Tongue (tissue), 2 donors: ENCODE results near the gene IGF1R. TPM values are rescaled to one million over a fixed set of nuclear protein-coding genes. Genes with fewer than 3 reads are reported as not detected.

Experiments
- DNase-seq: peaks from one replicate; pipeline ENCODE4 v3.0.0-alpha.2; 2015
- total RNA-seq: library from RNA; depleted of rRNA; stranded (reverse); fragments of >200 nt; gene quantifications from one replicate; pipeline ENCODE4 v1.2.3, GENCODE V29; 2014

Gene IGF1R
- total RNA-seq, 1 donor from 2014 or later: 67.6 TPM

GRCh38 chr15:98745650-98746374 lies 97.5 kb downstream of the IGF1R start:
- DNase-seq: no peak

DNA sequence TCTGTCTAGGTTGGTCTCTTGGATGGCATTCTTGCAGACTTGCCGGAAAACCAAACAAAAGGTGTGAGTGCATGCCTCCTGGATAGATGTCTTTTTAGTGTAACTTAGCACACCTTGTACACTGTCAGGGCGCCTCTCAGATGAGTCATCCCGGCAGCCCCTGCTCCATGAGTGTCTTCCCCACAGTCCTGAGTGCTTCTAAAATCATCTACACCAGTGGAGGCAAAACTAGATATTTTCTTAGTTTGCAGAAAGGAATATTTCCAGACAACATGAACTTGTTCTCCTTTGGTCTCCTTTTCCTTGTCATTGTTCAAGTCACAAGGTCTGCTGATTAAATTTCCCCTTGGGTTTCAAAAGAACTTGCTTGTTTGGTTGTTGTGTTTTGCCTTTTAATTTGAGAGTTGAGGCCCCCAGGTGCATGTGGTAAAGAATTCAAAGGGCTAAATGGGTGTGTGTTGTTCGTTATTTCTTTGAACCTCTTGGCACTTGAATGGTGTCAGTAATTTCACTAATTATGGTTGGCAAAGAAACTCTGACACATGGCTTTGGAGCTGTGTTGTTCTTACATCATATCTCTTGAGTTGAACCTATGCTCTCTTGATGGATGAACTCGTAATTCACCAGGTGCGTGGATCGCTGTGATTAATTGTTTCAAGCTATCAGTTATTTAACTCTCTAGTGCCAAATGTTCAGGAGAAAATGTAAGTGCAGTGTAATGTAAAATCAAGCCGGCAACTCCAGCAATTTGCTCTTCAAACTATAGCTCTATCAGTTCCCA lies 98.2 kb downstream of the IGF1R start:
- DNase-seq: no peak

- peak; percentile 34 for DNase-seq
Observed at GRCh38 chr15:98751767-98752166, 103.4 kb downstream of the IGF1R start.

GRCh38 chr15:98753726-98754656 lies 105.7 kb downstream of the IGF1R start:
- DNase-seq: peak; percentile 42

GRCh38 chr15:98754657-98755022 lies 106.3 kb downstream of the IGF1R start:
- DNase-seq: no peak

DNA sequence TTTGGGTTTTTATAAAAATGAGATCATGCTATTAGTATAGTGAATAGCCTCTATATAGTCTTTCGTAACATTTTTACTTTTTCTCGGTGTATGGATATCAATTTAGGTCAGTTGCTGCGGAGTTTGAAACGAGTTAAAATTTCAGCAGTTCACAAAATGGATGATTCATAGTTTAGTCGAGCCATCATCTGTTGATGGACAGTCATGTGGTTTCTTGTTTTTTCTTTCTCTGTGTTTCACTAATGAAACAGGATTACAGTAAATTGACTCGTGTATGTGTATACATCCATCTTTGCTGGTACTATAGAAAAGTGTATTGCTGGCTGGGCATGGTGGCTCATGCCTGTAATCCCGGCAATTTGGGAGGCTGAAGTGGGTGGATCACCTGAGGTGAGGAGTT lies 106.8 kb downstream of the IGF1R start:
- DNase-seq: no peak

GRCh38 chr15:98755781-98756180 lies 107.4 kb downstream of the IGF1R start:
- DNase-seq: no peak

GRCh38 chr15:98758224-98758623 lies 109.9 kb downstream of the IGF1R start:
- peak; percentile 57 for DNase-seq

DNA sequence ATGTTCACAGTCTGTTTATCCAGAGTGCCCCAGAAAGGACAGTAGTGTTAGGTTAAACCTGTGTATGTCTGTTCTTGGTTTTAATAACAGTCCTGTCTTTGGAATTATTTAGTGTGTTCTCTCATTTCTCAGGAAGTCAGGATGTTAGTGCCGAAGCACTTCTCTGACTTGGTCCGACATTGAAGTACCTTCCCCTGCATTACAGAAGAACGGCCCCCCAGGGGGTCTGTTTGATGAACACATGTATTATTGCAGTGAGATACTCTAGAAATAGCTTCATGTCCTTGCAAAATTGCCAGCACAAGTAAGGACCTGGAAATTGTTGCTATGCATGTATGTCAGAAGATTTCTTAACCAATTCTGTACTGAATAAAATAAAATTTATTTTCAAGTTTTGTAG lies 110.9 kb downstream of the IGF1R start:
- DNase-seq: no peak

- peak; percentile 56 for DNase-seq
Observed at GRCh38 chr15:98760112-98760826, 111.9 kb downstream of the IGF1R start.

DNA sequence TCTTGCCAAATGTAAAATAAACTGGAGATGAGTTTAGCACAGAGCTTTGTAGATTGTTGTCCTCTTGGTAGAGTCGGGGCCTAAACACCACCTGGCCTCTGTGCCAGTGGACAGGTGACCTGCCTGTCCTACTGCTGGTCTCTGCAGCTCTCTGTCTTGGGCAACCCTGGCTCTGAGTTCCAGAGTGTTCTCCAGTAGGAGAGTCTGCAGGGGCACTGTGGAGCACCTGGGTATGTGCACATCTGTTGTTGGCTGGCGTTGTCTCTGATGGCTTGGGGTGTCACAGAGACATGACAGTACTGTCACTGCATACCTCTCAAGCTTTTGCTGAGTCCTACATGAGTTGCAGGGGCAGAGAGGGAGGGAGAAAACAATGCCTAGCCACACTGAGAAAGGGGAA lies 112.6 kb downstream of the IGF1R start:
- DNase-seq: no peak

DNA sequence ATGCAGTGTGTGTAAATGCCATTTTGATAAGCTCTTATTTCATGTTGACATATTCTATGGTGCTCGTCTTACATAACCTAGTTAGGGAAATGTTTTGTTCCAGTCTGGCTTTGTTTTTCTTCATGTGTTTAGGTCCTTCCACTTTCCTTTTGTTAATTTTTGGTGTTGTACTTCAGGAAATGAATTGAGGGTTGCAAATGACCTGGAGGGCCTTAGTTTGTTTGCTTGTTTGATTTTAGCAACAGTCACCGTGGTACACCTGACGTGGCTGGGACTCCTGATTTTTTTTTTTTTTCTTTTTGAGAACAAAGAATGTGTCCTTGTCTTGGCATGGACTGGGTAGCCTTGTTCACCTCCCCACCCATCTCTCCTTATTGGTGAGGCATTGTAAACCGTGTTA lies 114.8 kb downstream of the IGF1R start:
- DNase-seq: no peak

DNA sequence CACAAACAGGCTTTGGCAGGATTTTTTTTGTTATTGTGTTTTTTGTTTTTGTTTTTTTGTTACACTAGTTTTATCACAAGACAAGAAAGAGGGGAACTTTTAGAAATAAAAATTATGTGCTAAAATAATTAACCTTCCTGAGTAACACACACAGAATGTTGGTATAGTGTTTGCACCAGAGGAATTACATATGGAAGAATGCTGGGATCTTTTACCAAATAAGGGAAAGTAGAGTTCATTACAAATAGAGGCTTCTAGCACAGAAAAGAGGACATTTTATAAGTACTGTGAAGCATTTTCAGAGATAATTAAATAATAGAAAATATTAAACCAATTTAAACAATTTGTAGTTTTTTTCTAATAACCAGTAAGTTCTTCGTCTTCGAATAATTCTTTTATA lies 116.0 kb downstream of the IGF1R start:
- no peak for DNase-seq

DNA sequence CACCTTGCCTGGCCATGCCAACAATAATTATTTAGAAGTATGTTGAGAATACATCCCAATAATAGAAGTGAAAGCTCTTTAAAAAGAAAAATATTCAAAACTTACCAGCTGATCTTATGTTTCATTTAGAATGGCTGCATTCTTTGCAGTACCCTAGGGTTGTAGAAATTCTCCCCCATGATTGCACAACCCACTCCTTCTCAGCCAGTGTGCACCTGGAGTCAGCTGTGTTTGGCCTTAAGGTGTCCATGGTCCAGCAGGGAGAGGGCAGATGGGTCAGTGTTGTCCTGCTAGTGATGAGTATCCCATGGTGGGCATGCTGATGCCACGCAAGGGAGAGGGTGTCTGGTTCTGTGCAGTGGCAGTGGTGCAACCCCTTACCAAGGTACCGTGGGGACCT lies 117.3 kb downstream of the IGF1R start:
- no peak for DNase-seq

DNA sequence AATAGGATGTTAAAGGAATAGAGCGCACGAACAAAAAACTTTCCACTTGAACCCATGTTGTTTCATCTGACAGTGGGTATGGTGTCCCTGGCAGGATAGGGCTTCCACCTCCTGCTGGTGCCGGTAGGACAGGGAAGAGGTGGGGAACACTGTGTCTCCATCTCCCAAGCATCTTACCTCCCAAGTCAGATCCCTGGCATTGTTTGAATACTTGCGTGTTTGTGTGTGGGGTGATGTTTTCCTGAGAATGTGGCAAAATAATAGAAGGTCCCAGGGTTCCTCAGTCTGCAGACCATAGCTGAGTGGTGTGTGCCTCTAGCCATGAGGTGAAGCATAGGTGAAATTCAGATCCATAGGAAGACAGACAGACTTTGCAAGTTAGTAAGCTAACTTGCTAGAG lies 119.4 kb downstream of the IGF1R start:
- no peak for DNase-seq

GRCh38 chr15:98769867-98770266 lies 121.5 kb downstream of the IGF1R start:
- DNase-seq: peak; percentile 42

- no peak for DNase-seq
Observed at GRCh38 chr15:98770984-98771383, 122.6 kb downstream of the IGF1R start.

DNA sequence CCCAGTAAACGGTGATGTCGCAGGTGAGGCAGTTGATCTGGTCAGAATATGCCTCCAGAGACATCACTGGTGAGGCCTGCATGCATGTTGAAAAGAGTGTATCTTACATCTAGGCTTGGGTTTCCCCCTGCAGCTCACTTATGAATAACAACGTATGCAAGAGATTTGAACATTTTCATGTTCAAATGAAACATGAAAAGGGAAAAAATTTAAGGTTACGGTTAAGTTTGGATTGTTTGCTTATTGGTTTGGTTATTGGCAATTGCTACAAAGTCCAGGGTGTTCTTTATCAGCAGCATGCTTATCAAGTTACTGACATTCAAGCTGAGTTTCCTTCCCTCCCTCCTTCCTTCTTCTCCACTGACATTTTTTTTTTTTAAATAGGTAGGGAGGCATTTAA lies 123.2 kb downstream of the IGF1R start:
- DNase-seq: no peak

GRCh38 chr15:98772895-98773294 lies 124.6 kb downstream of the IGF1R start:
- DNase-seq: no peak

DNA sequence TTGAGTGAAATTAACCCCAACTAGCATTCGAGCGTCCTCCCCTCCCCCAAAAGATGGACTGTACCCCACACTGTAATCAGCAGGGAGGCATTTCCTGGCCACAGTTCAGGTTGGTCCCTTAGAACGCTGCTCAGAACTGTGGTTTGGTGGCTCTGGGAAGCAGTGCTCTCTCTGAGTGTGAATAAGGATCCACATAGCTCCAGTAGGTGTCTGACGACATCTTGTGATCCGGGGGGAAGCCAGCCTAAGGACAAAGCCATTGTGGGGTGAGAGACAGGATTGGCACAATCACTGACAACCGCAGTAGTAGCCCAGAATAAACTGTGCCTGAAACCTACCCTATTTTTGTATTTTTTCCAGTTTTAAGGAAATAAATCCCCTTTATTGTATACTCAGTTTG lies 125.3 kb downstream of the IGF1R start:
- no peak for DNase-seq

GRCh38 chr15:98774756-98775497 lies 126.6 kb downstream of the IGF1R start:
- no peak for DNase-seq
